WTC11 (cell line): Measurements from ENCODE around the gene SLC22A15. TPM values are rescaled to one million over a fixed set of nuclear protein-coding genes. Genes with fewer than 3 reads are reported as not detected.

Experiments
- ATAC-seq: fragments of 200-7000 bp; cut with Tn5 transposase; 2 replicates; pipeline ENCODE4 v1.10.0; 2021; ENCODE audit warnings: mild to moderate bottlenecking, moderate library complexity
- CTCF ChIA-PET: fragments of 300-600 bp; sonication (Branson Sonifier 250); formaldehyde crosslinking; loops from one replicate; lab custom pipeline; 2021; ENCODE audit warnings: antibody characterized with exemption; lab: Charles Lee
- POLR2A ChIA-PET: fragments of 350-600 bp; sonication (Branson Sonifier 250); formaldehyde crosslinking; loops from one replicate; lab custom pipeline; 2021; ENCODE audit warnings: antibody characterized with exemption; lab: Charles Lee
- DNase-seq: peaks from one replicate; pipeline ENCODE4 v3.0.0; 2021; ENCODE audit warnings: low spot score
- H3K27ac Mint-ChIP-seq: 2 replicates; pipeline ENCODE4 v1.8.0; 2021; ENCODE audit warnings: mixed read lengths
- H3K27me3 Mint-ChIP-seq: 2 replicates; pipeline ENCODE4 v1.8.0; 2021; ENCODE audit warnings: low read depth, mild to moderate bottlenecking, moderate library complexity, mixed read lengths
- H3K36me3 Mint-ChIP-seq: 2 replicates; pipeline ENCODE4 v1.8.0; 2021; ENCODE audit warnings: mixed read lengths
- H3K4me1 Mint-ChIP-seq: 2 replicates; pipeline ENCODE4 v1.8.0; 2022; ENCODE audit warnings: mixed read lengths
- H3K4me3 Mint-ChIP-seq: 2 replicates; pipeline ENCODE4 v1.8.0; 2021; ENCODE audit warnings: mild to moderate bottlenecking, moderate library complexity, mixed read lengths
- H3K9me3 Mint-ChIP-seq: 2 replicates; pipeline ENCODE4 v1.8.0; 2021; ENCODE audit warnings: mixed read lengths
- ATF1 ChIP-seq: sonication (generic); formaldehyde crosslinking; IDR thresholded peaks from 2 replicates; pipeline ENCODE4 v1.8.1; 2023; ENCODE audit warnings: mild to moderate bottlenecking, moderate library complexity, missing genetic modification reagents
- CDX4 ChIP-seq: fragments of 250-450 bp; sonication (Bioruptor Pico); IDR thresholded peaks from 2 replicates; pipeline ENCODE4 v1.9.0; 2021; ENCODE audit warnings: moderate library complexity, mild to moderate bottlenecking, inconsistent platforms, borderline replicate concordance
- HMGA2 ChIP-seq: fragments of 250-450 bp; sonication (Bioruptor Pico); IDR thresholded peaks from 2 replicates; pipeline ENCODE4 v1.4.0; 2021; ENCODE audit warnings: mild to moderate bottlenecking, moderate library complexity
- IRF2 ChIP-seq: sonication (generic); formaldehyde crosslinking; IDR thresholded peaks from 2 replicates; pipeline ENCODE4 v1.8.0; 2022; ENCODE audit warnings: low read depth, missing genetic modification reagents, borderline replicate concordance
- JAZF1 ChIP-seq: fragments of 250-450 bp; sonication (Bioruptor Pico); IDR thresholded peaks from 2 replicates; pipeline ENCODE4 v1.9.0; 2021; ENCODE audit warnings: moderate library complexity, mild to moderate bottlenecking, inconsistent platforms
- MYBL2 ChIP-seq: sonication (generic); formaldehyde crosslinking; IDR thresholded peaks from 2 replicates; pipeline ENCODE4 v1.8.1; 2023; ENCODE audit warnings: mild to moderate bottlenecking, moderate library complexity, missing genetic modification reagents
- NR1H2 ChIP-seq: sonication (generic); formaldehyde crosslinking; IDR thresholded peaks from 2 replicates; pipeline ENCODE4 v1.9.0; 2021; ENCODE audit warnings: mild to moderate bottlenecking, moderate library complexity, missing genetic modification reagents
- SMAD4 ChIP-seq: sonication (generic); formaldehyde crosslinking; IDR thresholded peaks from 2 replicates; pipeline ENCODE4 v1.8.0; 2022; ENCODE audit warnings: mild to moderate bottlenecking, missing genetic modification reagents
- TP53 ChIP-seq: sonication (generic); formaldehyde crosslinking; IDR thresholded peaks from 2 replicates; pipeline ENCODE4 v1.8.1; 2023; ENCODE audit warnings: mild to moderate bottlenecking, missing genetic modification reagents
- USF1 ChIP-seq: sonication (generic); formaldehyde crosslinking; IDR thresholded peaks from 2 replicates; pipeline ENCODE4 v1.8.0; 2022; ENCODE audit warnings: mild to moderate bottlenecking, missing genetic modification reagents
- ZNF671 ChIP-seq: fragments of 250-450 bp; sonication (Bioruptor Pico); IDR thresholded peaks from 2 replicates; pipeline ENCODE4 v1.8.0; 2021; ENCODE audit warnings: mild to moderate bottlenecking
- total RNA-seq: library from RNA; stranded (reverse); gene quantifications from 3 replicates; pipeline ENCODE4 v1.2.3, GENCODE V29; 2021
- TF ChIP-seq, protein P1 (sequence below): sonication (generic); formaldehyde crosslinking; IDR thresholded peaks from 2 replicates; pipeline ENCODE4 v1.8.1; 2022; ENCODE audit warnings: low read depth, mild to moderate bottlenecking, moderate library complexity, missing genetic modification reagents, borderline replicate concordance
- TF ChIP-seq, protein P2 (sequence below): fragments of 250-450 bp; sonication (Bioruptor Pico); IDR thresholded peaks from 2 replicates; pipeline ENCODE4 v2.1.2; 2022; ENCODE audit warnings: mild to moderate bottlenecking, moderate library complexity
- TF ChIP-seq, protein P3 (sequence below): sonication (generic); formaldehyde crosslinking; IDR thresholded peaks from 2 replicates; pipeline ENCODE4 v1.8.0; 2022; ENCODE audit warnings: mild to moderate bottlenecking, missing genetic modification reagents
- TF ChIP-seq, protein P4 (sequence below): sonication (generic); formaldehyde crosslinking; IDR thresholded peaks from 2 replicates; pipeline ENCODE4 v1.8.0; 2023; ENCODE audit warnings: mild to moderate bottlenecking, missing genetic modification reagents
- TF ChIP-seq, protein P5 (sequence below): sonication (generic); formaldehyde crosslinking; IDR thresholded peaks from 2 replicates; pipeline ENCODE4 v1.8.0; 2022; ENCODE audit warnings: mild to moderate bottlenecking, missing genetic modification reagents

Gene SLC22A15
- total RNA-seq, 1 experiment from 2014 or later: 4.5 TPM

DNA sequence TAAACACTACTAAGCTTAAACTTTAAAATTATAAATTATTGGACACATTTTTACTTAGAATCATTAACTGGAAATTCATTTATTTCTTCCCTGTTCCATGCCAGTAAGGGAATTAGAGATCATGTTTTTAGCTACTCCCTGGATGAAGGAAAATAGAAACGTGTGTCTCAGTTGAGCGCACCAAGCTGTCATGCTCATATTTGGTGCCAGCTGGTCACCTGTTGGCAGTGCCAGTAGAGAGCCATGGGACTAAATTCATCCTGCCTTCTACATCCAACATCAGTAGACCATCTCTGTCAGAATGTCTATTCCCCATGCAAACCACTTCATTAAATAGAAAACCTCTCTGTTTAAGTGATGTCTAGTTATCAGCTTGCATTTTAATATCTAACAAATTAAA is 17.4 kb upstream of the SLC22A15 start:
- H3K36me3 Mint-ChIP-seq: no peaks in the 10 kb centered on the region
- H3K4me3 Mint-ChIP-seq: no peak overlapping the region
- CTCF ChIA-PET: interaction anchor here (1.4 to 2.3 kb wide), 3 partner anchors 10 to 252 kb away, joined by 4 to 8 read pairs (median 5); no protein-coding TSS in a partner anchor
- POLR2A ChIA-PET: no interaction called here
- no peak for TF ChIP-seq IRF2 (CRISPR knock-in tag)
- no peak for TF ChIP-seq ATF1 (CRISPR knock-in tag)
- TF ChIP-seq, protein P1, sequence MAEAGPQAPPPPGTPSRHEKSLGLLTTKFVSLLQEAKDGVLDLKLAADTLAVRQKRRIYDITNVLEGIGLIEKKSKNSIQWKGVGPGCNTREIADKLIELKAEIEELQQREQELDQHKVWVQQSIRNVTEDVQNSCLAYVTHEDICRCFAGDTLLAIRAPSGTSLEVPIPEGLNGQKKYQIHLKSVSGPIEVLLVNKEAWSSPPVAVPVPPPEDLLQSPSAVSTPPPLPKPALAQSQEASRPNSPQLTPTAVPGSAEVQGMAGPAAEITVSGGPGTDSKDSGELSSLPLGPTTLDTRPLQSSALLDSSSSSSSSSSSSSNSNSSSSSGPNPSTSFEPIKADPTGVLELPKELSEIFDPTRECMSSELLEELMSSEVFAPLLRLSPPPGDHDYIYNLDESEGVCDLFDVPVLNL (CRISPR knock-in tag): no peak
- TF ChIP-seq, protein P2, sequence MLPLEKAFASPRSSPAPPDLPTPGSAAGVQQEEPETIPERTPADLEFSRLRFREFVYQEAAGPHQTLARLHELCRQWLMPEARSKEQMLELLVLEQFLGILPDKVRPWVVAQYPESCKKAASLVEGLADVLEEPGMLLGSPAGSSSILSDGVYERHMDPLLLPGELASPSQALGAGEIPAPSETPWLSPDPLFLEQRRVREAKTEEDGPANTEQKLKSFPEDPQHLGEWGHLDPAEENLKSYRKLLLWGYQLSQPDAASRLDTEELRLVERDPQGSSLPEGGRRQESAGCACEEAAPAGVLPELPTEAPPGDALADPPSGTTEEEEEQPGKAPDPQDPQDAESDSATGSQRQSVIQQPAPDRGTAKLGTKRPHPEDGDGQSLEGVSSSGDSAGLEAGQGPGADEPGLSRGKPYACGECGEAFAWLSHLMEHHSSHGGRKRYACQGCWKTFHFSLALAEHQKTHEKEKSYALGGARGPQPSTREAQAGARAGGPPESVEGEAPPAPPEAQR (CRISPR knock-in tag): no peak
- TF ChIP-seq, protein P3, sequence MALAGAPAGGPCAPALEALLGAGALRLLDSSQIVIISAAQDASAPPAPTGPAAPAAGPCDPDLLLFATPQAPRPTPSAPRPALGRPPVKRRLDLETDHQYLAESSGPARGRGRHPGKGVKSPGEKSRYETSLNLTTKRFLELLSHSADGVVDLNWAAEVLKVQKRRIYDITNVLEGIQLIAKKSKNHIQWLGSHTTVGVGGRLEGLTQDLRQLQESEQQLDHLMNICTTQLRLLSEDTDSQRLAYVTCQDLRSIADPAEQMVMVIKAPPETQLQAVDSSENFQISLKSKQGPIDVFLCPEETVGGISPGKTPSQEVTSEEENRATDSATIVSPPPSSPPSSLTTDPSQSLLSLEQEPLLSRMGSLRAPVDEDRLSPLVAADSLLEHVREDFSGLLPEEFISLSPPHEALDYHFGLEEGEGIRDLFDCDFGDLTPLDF: no peak
- no peak for TF ChIP-seq CDX4 (CRISPR knock-in tag)
- no peak for TF ChIP-seq MYBL2 (CRISPR knock-in tag)
- no peak for TF ChIP-seq USF1
- TF ChIP-seq SMAD4 (CRISPR knock-in tag): no peak
- no peak for TF ChIP-seq HMGA2 (CRISPR knock-in tag)
- TF ChIP-seq TP53 (CRISPR knock-in tag): no peak
- TF ChIP-seq JAZF1: no peak
- TF ChIP-seq, protein P4, sequence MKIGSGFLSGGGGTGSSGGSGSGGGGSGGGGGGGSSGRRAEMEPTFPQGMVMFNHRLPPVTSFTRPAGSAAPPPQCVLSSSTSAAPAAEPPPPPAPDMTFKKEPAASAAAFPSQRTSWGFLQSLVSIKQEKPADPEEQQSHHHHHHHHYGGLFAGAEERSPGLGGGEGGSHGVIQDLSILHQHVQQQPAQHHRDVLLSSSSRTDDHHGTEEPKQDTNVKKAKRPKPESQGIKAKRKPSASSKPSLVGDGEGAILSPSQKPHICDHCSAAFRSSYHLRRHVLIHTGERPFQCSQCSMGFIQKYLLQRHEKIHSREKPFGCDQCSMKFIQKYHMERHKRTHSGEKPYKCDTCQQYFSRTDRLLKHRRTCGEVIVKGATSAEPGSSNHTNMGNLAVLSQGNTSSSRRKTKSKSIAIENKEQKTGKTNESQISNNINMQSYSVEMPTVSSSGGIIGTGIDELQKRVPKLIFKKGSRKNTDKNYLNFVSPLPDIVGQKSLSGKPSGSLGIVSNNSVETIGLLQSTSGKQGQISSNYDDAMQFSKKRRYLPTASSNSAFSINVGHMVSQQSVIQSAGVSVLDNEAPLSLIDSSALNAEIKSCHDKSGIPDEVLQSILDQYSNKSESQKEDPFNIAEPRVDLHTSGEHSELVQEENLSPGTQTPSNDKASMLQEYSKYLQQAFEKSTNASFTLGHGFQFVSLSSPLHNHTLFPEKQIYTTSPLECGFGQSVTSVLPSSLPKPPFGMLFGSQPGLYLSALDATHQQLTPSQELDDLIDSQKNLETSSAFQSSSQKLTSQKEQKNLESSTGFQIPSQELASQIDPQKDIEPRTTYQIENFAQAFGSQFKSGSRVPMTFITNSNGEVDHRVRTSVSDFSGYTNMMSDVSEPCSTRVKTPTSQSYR (CRISPR knock-in tag): no peak
- TF ChIP-seq, protein P5, sequence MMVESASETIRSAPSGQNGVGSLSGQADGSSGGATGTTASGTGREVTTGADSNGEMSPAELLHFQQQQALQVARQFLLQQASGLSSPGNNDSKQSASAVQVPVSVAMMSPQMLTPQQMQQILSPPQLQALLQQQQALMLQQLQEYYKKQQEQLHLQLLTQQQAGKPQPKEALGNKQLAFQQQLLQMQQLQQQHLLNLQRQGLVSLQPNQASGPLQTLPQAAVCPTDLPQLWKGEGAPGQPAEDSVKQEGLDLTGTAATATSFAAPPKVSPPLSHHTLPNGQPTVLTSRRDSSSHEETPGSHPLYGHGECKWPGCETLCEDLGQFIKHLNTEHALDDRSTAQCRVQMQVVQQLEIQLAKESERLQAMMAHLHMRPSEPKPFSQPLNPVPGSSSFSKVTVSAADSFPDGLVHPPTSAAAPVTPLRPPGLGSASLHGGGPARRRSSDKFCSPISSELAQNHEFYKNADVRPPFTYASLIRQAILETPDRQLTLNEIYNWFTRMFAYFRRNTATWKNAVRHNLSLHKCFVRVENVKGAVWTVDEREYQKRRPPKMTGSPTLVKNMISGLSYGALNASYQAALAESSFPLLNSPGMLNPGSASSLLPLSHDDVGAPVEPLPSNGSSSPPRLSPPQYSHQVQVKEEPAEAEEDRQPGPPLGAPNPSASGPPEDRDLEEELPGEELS: no peak
- TF ChIP-seq NR1H2 (CRISPR knock-in tag): no peak
- no peak for TF ChIP-seq ZNF671 (CRISPR knock-in tag)
- H3K4me1 Mint-ChIP-seq: peaks cover 68% of the 10 kb centered on the region
- no peaks in the 10 kb centered on the region; the same call in 1 of the 2 replicates for H3K27me3 Mint-ChIP-seq
- no peaks in the 10 kb centered on the region for H3K9me3 Mint-ChIP-seq
- DNase-seq (no peak), ATAC-seq (no peak)
- no peak overlapping the region; the same call in 1 of the 2 replicates for H3K27ac Mint-ChIP-seq
